ENCODE results near the gene PTTG1IP.
"Not testable (repeated sequence)": the region's sequence is repeated elsewhere in the genome, so short reads cannot be mapped to it uniquely, and the experiment has no call there.

The PTTG1IP gene

DNA sequence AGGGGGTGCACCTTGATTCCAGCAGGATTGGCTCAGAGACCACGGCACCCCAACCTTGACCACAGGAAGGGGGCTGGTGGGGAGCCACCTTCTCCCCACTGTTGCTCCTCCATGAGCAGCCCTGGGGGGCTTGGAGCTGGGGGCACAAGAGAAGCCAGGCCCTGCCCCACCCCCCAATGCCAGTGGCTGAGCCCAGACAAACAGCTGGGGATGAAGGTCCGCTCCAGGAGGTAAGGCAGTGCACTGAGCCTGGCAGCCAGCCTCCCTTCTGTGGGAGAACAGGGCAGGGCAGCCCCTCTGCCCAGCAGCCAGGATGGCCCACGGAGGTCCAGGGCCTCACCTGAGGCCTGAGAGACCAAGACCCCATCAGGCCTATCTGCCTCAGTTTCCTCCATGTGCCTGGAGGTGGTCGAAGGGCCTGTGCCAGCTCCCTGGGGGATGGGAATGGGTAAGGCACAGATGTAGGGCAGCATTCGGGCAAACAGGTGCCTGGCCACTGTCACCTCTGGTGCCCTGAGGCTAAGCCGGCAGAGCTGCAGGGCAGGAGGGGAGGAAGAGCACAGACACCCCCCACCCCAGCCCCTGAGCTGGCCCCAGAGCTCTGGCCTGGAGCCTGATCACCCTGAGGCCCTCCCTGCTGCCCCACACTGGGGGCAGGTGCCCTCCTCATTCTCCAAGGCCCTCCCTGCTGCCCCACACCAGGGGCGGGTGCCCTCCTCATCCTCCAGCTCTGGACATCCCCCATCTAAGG lies 40.1 kb upstream of the PTTG1IP start:
- TF ChIP-seq, protein P1, sequence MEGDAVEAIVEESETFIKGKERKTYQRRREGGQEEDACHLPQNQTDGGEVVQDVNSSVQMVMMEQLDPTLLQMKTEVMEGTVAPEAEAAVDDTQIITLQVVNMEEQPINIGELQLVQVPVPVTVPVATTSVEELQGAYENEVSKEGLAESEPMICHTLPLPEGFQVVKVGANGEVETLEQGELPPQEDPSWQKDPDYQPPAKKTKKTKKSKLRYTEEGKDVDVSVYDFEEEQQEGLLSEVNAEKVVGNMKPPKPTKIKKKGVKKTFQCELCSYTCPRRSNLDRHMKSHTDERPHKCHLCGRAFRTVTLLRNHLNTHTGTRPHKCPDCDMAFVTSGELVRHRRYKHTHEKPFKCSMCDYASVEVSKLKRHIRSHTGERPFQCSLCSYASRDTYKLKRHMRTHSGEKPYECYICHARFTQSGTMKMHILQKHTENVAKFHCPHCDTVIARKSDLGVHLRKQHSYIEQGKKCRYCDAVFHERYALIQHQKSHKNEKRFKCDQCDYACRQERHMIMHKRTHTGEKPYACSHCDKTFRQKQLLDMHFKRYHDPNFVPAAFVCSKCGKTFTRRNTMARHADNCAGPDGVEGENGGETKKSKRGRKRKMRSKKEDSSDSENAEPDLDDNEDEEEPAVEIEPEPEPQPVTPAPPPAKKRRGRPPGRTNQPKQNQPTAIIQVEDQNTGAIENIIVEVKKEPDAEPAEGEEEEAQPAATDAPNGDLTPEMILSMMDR (IDR thresholded peaks at IDR 0.05; ENCODE audit: control extremely low read depth, extremely low read depth, low read depth, missing control alignments) = no peak
- no peak for DNase-seq (ENCODE audit: extremely low spot score)
- POLR2A ChIA-PET = interaction anchor here (1.0 kb wide), 1 partner anchor 13 kb away, joined by 4 read pairs; no protein-coding TSS in a partner anchor
- CTCF ChIA-PET = interaction anchor here (0.9 to 3.2 kb wide), 8 partner anchors 12 to 215 kb away, joined by 3 to 11 read pairs (median 4); no protein-coding TSS in a partner anchor

- CTCF ChIA-PET = interaction anchor here (0.9 to 3.2 kb wide), 9 partner anchors 12 to 119 kb away, joined by 3 to 13 read pairs (median 3); no protein-coding TSS in a partner anchor
- DNase-seq (ENCODE audit: extremely low spot score); POLR2A ChIA-PET: not testable (repeated sequence)
These were observed 39.3 kb upstream of the PTTG1IP start for GRCh38 chr21:44912506-44913412.

GRCh38 chr21:44912158-44912473 lies 38.6 kb upstream of the PTTG1IP start:
- CTCF ChIA-PET = interaction anchor here (0.9 to 3.2 kb wide), 9 partner anchors 8 to 119 kb away, joined by 3 to 13 read pairs (median 3); partner anchors contain the start of gene ITGB2

DNA sequence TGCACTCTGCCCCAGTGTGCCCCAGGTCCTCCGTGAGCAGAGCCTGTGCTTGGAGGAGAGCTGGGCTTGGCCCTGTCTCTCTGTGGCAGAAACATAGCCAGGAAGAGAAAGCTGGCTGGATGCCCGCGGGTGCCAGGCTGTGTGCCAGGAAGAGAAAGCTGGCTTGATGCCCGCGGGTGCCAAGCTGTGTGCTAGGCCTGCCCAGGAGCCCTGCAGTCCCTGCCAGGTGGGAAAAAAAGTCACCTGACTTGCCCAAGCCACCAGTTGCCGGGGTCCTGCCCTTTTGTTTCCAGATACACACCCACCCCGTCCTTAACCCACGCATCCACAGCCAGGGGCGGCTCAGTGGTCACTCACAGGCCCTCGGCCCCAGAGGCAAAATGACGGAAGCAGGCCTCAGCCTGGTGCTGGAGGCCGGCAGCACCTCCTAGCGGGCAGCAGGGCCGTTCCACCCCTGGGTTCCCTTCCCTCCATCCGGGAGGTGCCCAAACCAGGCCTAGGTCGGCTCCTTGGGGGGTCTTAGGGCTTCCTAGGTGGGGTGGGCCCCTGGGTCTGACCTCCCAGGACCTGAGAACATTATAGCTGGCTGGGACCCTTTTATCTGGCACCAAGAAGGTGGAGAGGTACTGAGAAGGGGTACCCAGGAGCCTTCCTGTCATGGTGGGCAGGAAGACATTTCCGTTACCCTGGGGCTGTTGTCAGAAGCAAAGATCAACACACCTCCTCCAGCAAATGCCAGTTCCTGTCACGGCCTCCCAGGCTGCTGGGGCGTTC lies 38.1 kb upstream of the PTTG1IP start:
- CTCF ChIA-PET = interaction anchor here (0.9 to 3.2 kb wide), 9 partner anchors 9 to 118 kb away, joined by 3 to 13 read pairs (median 3); partner anchors contain the start of gene ITGB2
- POLR2A ChIA-PET = interaction anchor here (1.2 kb wide), 1 partner anchor 9 kb away, joined by 4 read pairs; the partner anchor contains the start of gene ITGB2
- TF ChIP-seq, protein P1 (IDR thresholded peaks at IDR 0.05; ENCODE audit: control extremely low read depth, extremely low read depth, low read depth, missing control alignments) = peak; percentile 47
- DNase-seq (ENCODE audit: extremely low spot score) = no peak

More at GRCh38 chr21:44912158-44912473, 38.6 kb upstream of the PTTG1IP start:
- DNase-seq (ENCODE audit: extremely low spot score) = no peak
- TF ChIP-seq, protein P1 (IDR thresholded peaks at IDR 0.05; ENCODE audit: control extremely low read depth, extremely low read depth, low read depth, missing control alignments) = no peak
- POLR2A ChIA-PET = no interaction called here

DNA sequence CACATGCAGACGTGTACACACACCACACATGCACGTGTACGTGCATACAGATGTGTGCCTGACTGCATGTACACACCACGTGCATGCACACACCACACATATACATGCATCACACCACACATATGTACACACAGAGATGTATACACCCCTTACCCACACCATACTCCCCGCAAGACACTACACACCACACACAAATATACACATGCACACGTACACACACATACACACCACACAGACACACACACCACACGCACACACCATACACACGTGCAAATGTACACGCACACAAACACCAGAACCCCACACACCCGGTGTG lies 37.5 kb upstream of the PTTG1IP start:
- TF ChIP-seq, protein P1 (IDR thresholded peaks at IDR 0.05; ENCODE audit: control extremely low read depth, extremely low read depth, low read depth, missing control alignments) = no peak
- DNase-seq (ENCODE audit: extremely low spot score) = no peak
- CTCF ChIA-PET = interaction anchor here (1.1 to 3.2 kb wide), 8 partner anchors 9 to 118 kb away, joined by 3 to 13 read pairs (median 4); partner anchors contain the start of gene ITGB2
- POLR2A ChIA-PET = interaction anchor here (1.2 kb wide), 1 partner anchor 10 kb away, joined by 4 read pairs; the partner anchor contains the start of gene ITGB2

DNA sequence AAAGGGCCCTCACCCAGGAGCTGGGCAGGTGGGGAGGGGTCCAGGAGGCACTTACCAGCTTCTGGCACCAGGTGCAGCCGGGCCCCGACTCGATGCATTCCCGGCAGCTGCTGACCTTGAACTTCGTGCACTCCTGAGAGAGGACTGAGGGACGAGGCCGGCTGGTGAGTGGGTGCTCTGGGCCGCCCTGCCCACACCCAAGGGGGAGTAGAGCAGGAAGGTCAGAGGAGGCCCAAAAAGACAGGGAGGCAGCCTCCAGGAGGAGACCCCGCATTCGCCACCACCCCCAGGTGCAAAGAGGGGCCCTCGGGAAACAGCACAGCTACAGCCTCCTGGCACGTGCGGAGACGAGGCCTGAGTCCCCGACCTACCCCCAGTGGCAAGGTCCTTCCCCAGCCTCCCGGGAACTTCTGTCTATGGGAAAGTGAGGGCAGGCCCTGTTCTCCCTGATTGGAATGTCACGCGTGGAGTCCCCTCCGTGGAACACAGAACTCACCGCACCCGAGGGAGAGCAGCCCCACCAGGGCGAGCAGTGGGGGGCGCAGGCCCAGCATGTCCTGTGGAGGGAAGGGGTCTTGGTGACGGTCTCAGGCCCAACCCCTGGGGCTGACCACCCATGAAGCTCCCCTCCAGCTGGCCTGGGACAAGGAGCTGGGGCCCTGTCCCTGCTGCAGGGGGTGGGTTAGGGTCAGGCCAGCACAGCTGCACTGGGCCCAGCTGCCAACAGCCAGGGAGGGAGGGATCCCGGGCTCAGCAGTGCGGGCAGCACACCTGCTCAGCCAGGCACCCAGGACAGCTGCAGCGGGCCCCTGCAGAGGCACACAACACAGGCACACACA lies 37.0 kb upstream of the PTTG1IP start:
- ChIA-PET CTCF (interaction anchor here (1.5 to 3.2 kb wide), 4 partner anchors 10 to 110 kb away, joined by 3 to 13 read pairs (median 8); partner anchors contain the start of gene ITGB2), POLR2A (interaction anchor here (1.2 kb wide), 1 partner anchor 10 kb away, joined by 4 read pairs; the partner anchor contains the start of gene ITGB2)
- no peak for DNase-seq (ENCODE audit: extremely low spot score)
- TF ChIP-seq, protein P1 (IDR thresholded peaks at IDR 0.05; ENCODE audit: control extremely low read depth, extremely low read depth, low read depth, missing control alignments) = no peak
